HEK293 (cell line): ENCODE data around the gene SLC25A38.

Experiments
- HOXC10 ChIP-seq: sonication (generic); formaldehyde crosslinking; IDR thresholded peaks from 2 replicates; pipeline ENCODE4 v1.8.1; 2023; ENCODE audit warnings: mild to moderate bottlenecking, missing genetic modification reagents
- OSR2 ChIP-seq: fragments of 450-650 bp; formaldehyde crosslinking; IDR thresholded peaks from 2 replicates; pipeline ENCODE4 v1.5.1; 2016; ENCODE audit warnings: missing biosample characterization, missing genetic modification characterization
- PBX3 ChIP-seq: sonication (generic); formaldehyde crosslinking; IDR thresholded peaks from 2 replicates; pipeline ENCODE4 v1.8.1; 2022; ENCODE audit warnings: mild to moderate bottlenecking, moderate library complexity, missing genetic modification reagents
- SETDB1 ChIP-seq: IDR thresholded peaks from one replicate; pipeline ENCODE4 v1.6.1; 2017; ENCODE audit warnings: mild to moderate bottlenecking, low read length, moderate library complexity, mixed read lengths; ENCODE audit not compliant: insufficient read length
- SP2 ChIP-seq: fragments of 450-650 bp; formaldehyde crosslinking; IDR thresholded peaks from 2 replicates; pipeline ENCODE4 v1.5.1; 2016; ENCODE audit warnings: missing biosample characterization, missing genetic modification characterization
- ZBTB10 ChIP-seq: fragments of 450-650 bp; formaldehyde crosslinking; IDR thresholded peaks from 2 replicates; pipeline ENCODE4 v1.5.1; 2016; ENCODE audit warnings: missing biosample characterization, missing genetic modification characterization
- ZBTB26 ChIP-seq: fragments of 450-650 bp; formaldehyde crosslinking; optimal IDR thresholded peaks from 2 replicates; pipeline ENCODE3; 2016; ENCODE audit warnings: missing biosample characterization, mild to moderate bottlenecking, missing genetic modification characterization
- ZFP69B ChIP-seq: fragments of 450-650 bp; formaldehyde crosslinking; IDR thresholded peaks from 2 replicates; pipeline ENCODE4 v1.5.1; 2016; ENCODE audit warnings: missing biosample characterization, missing genetic modification characterization
- ZNF121 ChIP-seq: fragments of 450-650 bp; formaldehyde crosslinking; IDR thresholded peaks from 2 replicates; pipeline ENCODE4 v1.5.1; 2016; ENCODE audit warnings: missing biosample characterization, missing genetic modification characterization
- ZNF133 ChIP-seq: fragments of 450-650 bp; formaldehyde crosslinking; IDR thresholded peaks from 2 replicates; pipeline ENCODE4 v1.5.1; 2016; ENCODE audit warnings: missing biosample characterization, missing genetic modification characterization
- ZNF169 ChIP-seq: fragments of 450-650 bp; formaldehyde crosslinking; IDR thresholded peaks from 2 replicates; pipeline ENCODE4 v1.5.1; 2016; ENCODE audit warnings: missing biosample characterization, missing genetic modification characterization
- ZNF174 ChIP-seq: fragments of 450-650 bp; formaldehyde crosslinking; IDR thresholded peaks from 2 replicates; pipeline ENCODE4 v1.5.0; 2017; ENCODE audit warnings: missing biosample characterization, mild to moderate bottlenecking, missing genetic modification characterization
- ZNF184 ChIP-seq: fragments of 450-650 bp; IDR thresholded peaks from 2 replicates; pipeline ENCODE4 v1.5.1; 2018; ENCODE audit warnings: missing biosample characterization, mild to moderate bottlenecking, missing genetic modification characterization
- ZNF23 ChIP-seq: fragments of 450-650 bp; formaldehyde crosslinking; IDR thresholded peaks from 2 replicates; pipeline ENCODE4 v1.5.1; 2016; ENCODE audit warnings: missing biosample characterization, missing genetic modification characterization, borderline replicate concordance
- ZNF26 ChIP-seq: fragments of 450-650 bp; formaldehyde crosslinking; IDR thresholded peaks from 2 replicates; pipeline ENCODE4 v1.5.1; 2016; ENCODE audit warnings: missing biosample characterization, missing genetic modification characterization
- ZNF274 ChIP-seq, 2 experiments: fragments of 200-500 bp in 1 of 2; fragments of 450-650 bp in 1 of 2; sonication (Bioruptor generic) in 1 of 2; formaldehyde crosslinking in 1 of 2; IDR thresholded peaks; 2 replicates each; pipeline versions ENCODE4 v1.5.1 to v1.6.1; 2014 to 2016; ENCODE audit warnings: borderline replicate concordance in 1 of 2, inconsistent platforms in 1 of 2, low read length in 1 of 2, missing biosample characterization in 1 of 2, missing genetic modification characterization in 1 of 2
- ZNF341 ChIP-seq: fragments of 450-650 bp; formaldehyde crosslinking; IDR thresholded peaks from 2 replicates; pipeline ENCODE4; 2016; ENCODE audit warnings: low read depth, missing biosample characterization, missing genetic modification characterization
- ZNF518A ChIP-seq: fragments of 450-650 bp; formaldehyde crosslinking; conservative IDR thresholded peaks from 2 replicates; pipeline ENCODE4 v1.5.1; 2016; ENCODE audit warnings: low read depth, missing biosample characterization, missing genetic modification characterization
- ZNF529 ChIP-seq: fragments of 450-650 bp; formaldehyde crosslinking; IDR thresholded peaks from 2 replicates; pipeline ENCODE4 v1.5.1; 2017; ENCODE audit warnings: missing genetic modification characterization, missing biosample characterization; ENCODE audit not compliant: insufficient replicate concordance
- ZNF544 ChIP-seq: fragments of 450-650 bp; formaldehyde crosslinking; IDR thresholded peaks from 2 replicates; pipeline ENCODE4 v1.5.0; 2017; ENCODE audit warnings: missing biosample characterization, missing genetic modification characterization
- ZNF558 ChIP-seq: fragments of 450-650 bp; formaldehyde crosslinking; IDR thresholded peaks from 2 replicates; pipeline ENCODE4 v1.5.1; 2016; ENCODE audit warnings: missing biosample characterization, missing genetic modification characterization
- ZNF624 ChIP-seq: fragments of 450-650 bp; formaldehyde crosslinking; IDR thresholded peaks from 2 replicates; pipeline ENCODE4 v1.5.1; 2017; ENCODE audit warnings: missing biosample characterization, missing genetic modification characterization
- ZNF664 ChIP-seq: fragments of 450-650 bp; formaldehyde crosslinking; IDR thresholded peaks from 2 replicates; pipeline ENCODE4 v1.5.1; 2016; ENCODE audit warnings: missing biosample characterization, missing genetic modification characterization
- ZNF677 ChIP-seq: fragments of 450-650 bp; IDR thresholded peaks from 2 replicates; pipeline ENCODE4 v1.5.0; 2018; ENCODE audit warnings: missing biosample characterization, mild to moderate bottlenecking, missing genetic modification characterization, moderate library complexity
- ZNF701 ChIP-seq: fragments of 450-650 bp; formaldehyde crosslinking; IDR thresholded peaks from 2 replicates; pipeline ENCODE4 v1.5.1; 2016; ENCODE audit warnings: missing biosample characterization, missing genetic modification characterization
- ZNF830 ChIP-seq: fragments of 450-650 bp; IDR thresholded peaks from 2 replicates; pipeline ENCODE4 v1.5.0; 2018; ENCODE audit warnings: missing biosample characterization, missing genetic modification characterization, low read depth, mild to moderate bottlenecking, moderate library complexity

Gene SLC25A38

GRCh38 chr3:39383881-39384664, 903 bp downstream of the SLC25A38 start (continued):
- TF ChIP-seq ZNF518A (tag by site-specific recombination) (no peak), ZNF133 (no peak), ZNF830 (tag by site-specific recombination) (no peak), ZNF121 (tag by site-specific recombination) (0 out of 2 replicates have a peak, but pooled peaks have one; percentile 29), ZNF169 (tag by site-specific recombination) (no peak), ZBTB26 (tag by site-specific recombination) (peak; percentile 79), ZNF23 (tag by site-specific recombination) (no peak), SP2 (tag by site-specific recombination) (peak; percentile 85), ZNF624 (tag by site-specific recombination) (no peak), ZNF558 (tag by site-specific recombination) (no peak), PBX3 (CRISPR knock-in tag) (no peak), ZNF677 (no peak), ZNF184 (tag by site-specific recombination) (no peak), HOXC10 (CRISPR knock-in tag) (no peak), ZNF26 (no peak), ZNF544 (tag by site-specific recombination) (no peak), ZBTB10 (tag by site-specific recombination) (peak; percentile 85), ZNF529 (tag by site-specific recombination) (no peak), ZNF664 (tag by site-specific recombination) (no peak), ZFP69B (tag by site-specific recombination) (no peak; the same call in none of the 2 replicates), SETDB1 (no peak), ZNF341 (peak; percentile 52), ZNF174 (no peak), ZNF274 (IDR thresholded peaks at IDR 0.05; ENCODE audit: low read length) (no peak), ZNF274 (tag by site-specific recombination; IDR thresholded peaks at IDR 0.05; ENCODE audit: borderline replicate concordance) (no peak), OSR2 (tag by site-specific recombination) (no peak), ZNF701 (tag by site-specific recombination) (no peak)
